ENCODE data around the gene NCBP3.

GRCh38 chr17:3799181-3799945 is 46.7 kb downstream of the NCBP3 start:
- TF ChIP-seq, protein P1, sequence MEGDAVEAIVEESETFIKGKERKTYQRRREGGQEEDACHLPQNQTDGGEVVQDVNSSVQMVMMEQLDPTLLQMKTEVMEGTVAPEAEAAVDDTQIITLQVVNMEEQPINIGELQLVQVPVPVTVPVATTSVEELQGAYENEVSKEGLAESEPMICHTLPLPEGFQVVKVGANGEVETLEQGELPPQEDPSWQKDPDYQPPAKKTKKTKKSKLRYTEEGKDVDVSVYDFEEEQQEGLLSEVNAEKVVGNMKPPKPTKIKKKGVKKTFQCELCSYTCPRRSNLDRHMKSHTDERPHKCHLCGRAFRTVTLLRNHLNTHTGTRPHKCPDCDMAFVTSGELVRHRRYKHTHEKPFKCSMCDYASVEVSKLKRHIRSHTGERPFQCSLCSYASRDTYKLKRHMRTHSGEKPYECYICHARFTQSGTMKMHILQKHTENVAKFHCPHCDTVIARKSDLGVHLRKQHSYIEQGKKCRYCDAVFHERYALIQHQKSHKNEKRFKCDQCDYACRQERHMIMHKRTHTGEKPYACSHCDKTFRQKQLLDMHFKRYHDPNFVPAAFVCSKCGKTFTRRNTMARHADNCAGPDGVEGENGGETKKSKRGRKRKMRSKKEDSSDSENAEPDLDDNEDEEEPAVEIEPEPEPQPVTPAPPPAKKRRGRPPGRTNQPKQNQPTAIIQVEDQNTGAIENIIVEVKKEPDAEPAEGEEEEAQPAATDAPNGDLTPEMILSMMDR (IDR thresholded peaks at IDR 0.05): no peak
- no peak for TF ChIP-seq POLR2AphosphoS5 (IDR thresholded peaks at IDR 0.05)
- TF ChIP-seq EP300 (IDR thresholded peaks at IDR 0.05): no peak
- no peak for TF ChIP-seq POLR2A (IDR thresholded peaks at IDR 0.05; ENCODE audit: low read depth)
